ENCODE measurements around the gene P4HA2.

GRCh38 chr5:132219981-132220380 lies 7.7 kb downstream of the P4HA2 start:
- TF ChIP-seq MEF2A (IDR thresholded peaks at IDR 0.05; ENCODE audit: borderline replicate concordance, low read depth) (no peak), POLR2AphosphoS5 (IDR thresholded peaks at IDR 0.05; ENCODE audit: low read depth, low read length) (no peak)
- TF ChIP-seq, protein P1, sequence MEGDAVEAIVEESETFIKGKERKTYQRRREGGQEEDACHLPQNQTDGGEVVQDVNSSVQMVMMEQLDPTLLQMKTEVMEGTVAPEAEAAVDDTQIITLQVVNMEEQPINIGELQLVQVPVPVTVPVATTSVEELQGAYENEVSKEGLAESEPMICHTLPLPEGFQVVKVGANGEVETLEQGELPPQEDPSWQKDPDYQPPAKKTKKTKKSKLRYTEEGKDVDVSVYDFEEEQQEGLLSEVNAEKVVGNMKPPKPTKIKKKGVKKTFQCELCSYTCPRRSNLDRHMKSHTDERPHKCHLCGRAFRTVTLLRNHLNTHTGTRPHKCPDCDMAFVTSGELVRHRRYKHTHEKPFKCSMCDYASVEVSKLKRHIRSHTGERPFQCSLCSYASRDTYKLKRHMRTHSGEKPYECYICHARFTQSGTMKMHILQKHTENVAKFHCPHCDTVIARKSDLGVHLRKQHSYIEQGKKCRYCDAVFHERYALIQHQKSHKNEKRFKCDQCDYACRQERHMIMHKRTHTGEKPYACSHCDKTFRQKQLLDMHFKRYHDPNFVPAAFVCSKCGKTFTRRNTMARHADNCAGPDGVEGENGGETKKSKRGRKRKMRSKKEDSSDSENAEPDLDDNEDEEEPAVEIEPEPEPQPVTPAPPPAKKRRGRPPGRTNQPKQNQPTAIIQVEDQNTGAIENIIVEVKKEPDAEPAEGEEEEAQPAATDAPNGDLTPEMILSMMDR (IDR thresholded peaks at IDR 0.05), result no peak

All from SK-N-SH (cell line).